GM12878 (cell line): ENCODE results near the gene GALNT9. TPM values are rescaled to one million over a fixed set of nuclear protein-coding genes. Genes with fewer than 3 reads are reported as not detected.

Source experiments
- ATAC-seq: fragments of 200-7000 bp; cut with Tn5 transposase; 3 replicates; pipeline ENCODE4 v1.9.1; 2020; ENCODE audit warnings: mild to moderate bottlenecking, moderate library complexity
- BruUV-seq: library from RNA; stranded (reverse); fragments of 400-500 nt; replicated peaks from 2 replicates; lab custom pipeline; 2021; lab: Mats Ljungman, UMichigan
- CTCF ChIA-PET: fragments of 300-600 bp; sonication (Branson Sonifier 250); formaldehyde crosslinking; extraction: SDS; loops from one replicate; lab custom pipeline; 2021; ENCODE audit warnings: inconsistent platforms; lab: Yijun Ruan, JAX
- POLR2A ChIA-PET: fragments of 350-600 bp; formaldehyde crosslinking; extraction: SDS; loops from one replicate; lab custom pipeline; 2021; ENCODE audit warnings: inconsistent platforms; lab: Charles Lee
- RAD21 ChIA-PET: fragments of 300-600 bp; sonication (Branson Sonifier 250); formaldehyde crosslinking; loops from one replicate; lab custom pipeline; 2023; ENCODE audit warnings: antibody characterized with exemption; ENCODE audit not compliant: unreplicated experiment; lab: Charles Lee
- SMC1A ChIA-PET: fragments of 300-600 bp; sonication (Branson Sonifier 250); formaldehyde crosslinking; loops from one replicate; lab custom pipeline; 2023; ENCODE audit not compliant: unreplicated experiment, uncharacterized antibody; lab: Charles Lee
- DNase-seq: peaks from one replicate; pipeline ENCODE4 v3.0.0-alpha.2; 2011; ENCODE audit warnings: low read depth, low spot score
- FAIRE-seq: peaks from 3 replicates; lab custom pipeline; 2011; peaks lifted over from hg19 to GRCh38; lab: Jason Lieb, UNC
- H2AFZ ChIP-seq: 2 replicates; pipeline ENCODE4 v1.6.0; 2011; ENCODE audit warnings: low read depth, low read length, control low read depth; ENCODE audit not compliant: control insufficient read depth
- H3K27ac ChIP-seq: 2 replicates; pipeline ENCODE4 v1.5.1; 2011; ENCODE audit warnings: control low read depth; ENCODE audit not compliant: control insufficient read depth, insufficient read depth
- H3K27me3 ChIP-seq, 2 experiments: replicated peaks in 1 of 2; 2 replicates each; pipeline versions ENCODE4 v1.6.0 to v1.6.1; 2011; ENCODE audit warnings: low read length in 1 of 2; ENCODE audit not compliant: control insufficient read depth in 2 of 2, insufficient read depth in 2 of 2
- H3K36me3 ChIP-seq, 2 experiments: 2 replicates each; pipeline ENCODE4 v1.5.1; 2011; ENCODE audit warnings: low read length in 1 of 2; ENCODE audit not compliant: control insufficient read depth in 2 of 2, insufficient read depth in 2 of 2
- H3K4me1 ChIP-seq: 2 replicates; pipeline ENCODE4 v1.6.1; 2011; ENCODE audit warnings: mild to moderate bottlenecking, low read length, moderate library complexity, mixed read lengths; ENCODE audit not compliant: control insufficient read depth, insufficient read depth
- H3K4me2 ChIP-seq: 2 replicates; pipeline ENCODE4 v1.6.0; 2011; ENCODE audit warnings: control low read depth; ENCODE audit not compliant: control insufficient read depth, insufficient read depth
- H3K4me3 ChIP-seq: fragments of 200-600 bp; sonication (generic); 2 replicates; pipeline ENCODE4 v1.5.1; 2016
- H3K79me2 ChIP-seq: 2 replicates; pipeline ENCODE4 v1.6.0; 2011; ENCODE audit warnings: low read length; ENCODE audit not compliant: control insufficient read depth, insufficient read depth
- H3K9ac ChIP-seq: 2 replicates; pipeline ENCODE4 v1.8.0; 2011; ENCODE audit warnings: low read length, control low read depth, mixed read lengths; ENCODE audit not compliant: control insufficient read depth, insufficient read depth
- H3K9me3 ChIP-seq: replicated peaks from 3 replicates; pipeline ENCODE4 v1.5.1; 2011; ENCODE audit warnings: mild to moderate bottlenecking, low read length; ENCODE audit not compliant: control insufficient read depth, insufficient read depth
- H4K20me1 ChIP-seq: 2 replicates; pipeline ENCODE4 v1.6.0; 2011; ENCODE audit not compliant: control insufficient read depth, insufficient read depth
- ASH2L ChIP-seq: fragments of 300-600, 200-600 bp; sonication (generic); IDR thresholded peaks from 2 replicates; pipeline ENCODE4 v1.6.1; 2017; ENCODE audit warnings: low read depth, mild to moderate bottlenecking, borderline replicate concordance
- CBX3 ChIP-seq: fragments of 200-600 bp; sonication (generic); IDR thresholded peaks from 2 replicates; pipeline ENCODE4 v1.6.1; 2016; ENCODE audit warnings: low read depth, borderline replicate concordance
- CBX5 ChIP-seq: sonication (generic); IDR thresholded peaks from 2 replicates; pipeline ENCODE4 v1.6.1; 2016; ENCODE audit warnings: low read depth, moderate library complexity, mild to moderate bottlenecking, inconsistent platforms
- CEBPB ChIP-seq, 2 experiments: fragments of 150-350 bp in 1 of 2; IDR thresholded peaks; 2 replicates each; pipeline ENCODE4 v1.6.1; 2012 to 2014; ENCODE audit warnings: low read depth in 2 of 2, low read length in 2 of 2, borderline replicate concordance in 1 of 2, inconsistent platforms in 1 of 2
- ESRRA ChIP-seq: IDR thresholded peaks from 2 replicates; pipeline ENCODE4 v1.6.1; 2012; ENCODE audit warnings: mild to moderate bottlenecking, low read length, improper control_type of control experiment
- HDGF ChIP-seq: fragments of 450-650 bp; IDR thresholded peaks from 2 replicates; pipeline ENCODE4 v1.6.1; 2016; ENCODE audit warnings: antibody characterized with exemption
- IKZF1 ChIP-seq: fragments of 450-650 bp; conservative IDR thresholded peaks from 2 replicates; pipeline ENCODE4 v1.6.1; 2017; ENCODE audit warnings: antibody characterized with exemption, mild to moderate bottlenecking
- MEF2B ChIP-seq: fragments of 450-650 bp; IDR thresholded peaks from 2 replicates; pipeline ENCODE4 v1.6.1; 2018; ENCODE audit warnings: mild to moderate bottlenecking, moderate library complexity; ENCODE audit not compliant: partially characterized antibody, poor library complexity, severe bottlenecking
- MTA2 ChIP-seq: fragments of 450-650 bp; IDR thresholded peaks from 2 replicates; pipeline ENCODE4 v1.6.1; 2016; ENCODE audit warnings: low read depth, mild to moderate bottlenecking, moderate library complexity
- POLR2A ChIP-seq: IDR thresholded peaks from 2 replicates; pipeline ENCODE4 v1.6.1; 2011; ENCODE audit warnings: low read depth, mild to moderate bottlenecking, low read length
- RAD51 ChIP-seq: fragments of 450-650 bp; IDR thresholded peaks from 2 replicates; pipeline ENCODE4 v1.6.1; 2016; ENCODE audit warnings: moderate library complexity, mild to moderate bottlenecking, inconsistent platforms
- RBBP5 ChIP-seq: fragments of 200-600 bp; sonication (generic); conservative IDR thresholded peaks from 2 replicates; pipeline ENCODE4 v1.6.1; 2016
- SMAD5 ChIP-seq: IDR thresholded peaks from 2 replicates; pipeline ENCODE4 v1.6.1; 2016; ENCODE audit warnings: antibody characterized with exemption, low read depth
- TBL1XR1 ChIP-seq: IDR thresholded peaks from 2 replicates; pipeline ENCODE4 v1.6.1; 2012; ENCODE audit warnings: low read depth, low read length, improper control_type of control experiment
- ZNF207 ChIP-seq: fragments of 450-650 bp; IDR thresholded peaks from 2 replicates; pipeline ENCODE4 v1.6.1; 2014; ENCODE audit warnings: antibody characterized with exemption, mild to moderate bottlenecking, borderline replicate concordance
- WGBS: methylation state at CpG from one replicate; pipeline ENCODE4 v1.1.6; 2016; ENCODE audit warnings: low lambda C conversion rate; ENCODE audit not compliant: insufficient replicate concordance, insufficient coverage; ENCODE audit errors: missing lambda C conversion rate; 5-methylcytosine and 5-hydroxymethylcytosine counted together
- in situ Hi-C: fragments of 300-500 bp; cut with MboI; formaldehyde crosslinking; loops from 9 replicates; pipeline ENCODE4 v1.14.3; 2018; ENCODE audit warnings: mixed read lengths
- intact Hi-C: fragments of 100-400 bp; cut with micrococcal nuclease; formaldehyde crosslinking; loops from one replicate; pipeline ENCODE4 v1.14.2; 2022; ENCODE audit not compliant: unreplicated experiment
- polyA plus RNA-seq, 11 experiments: library from polyadenylated mRNA; depleted of rRNA in 4 of 11; unstranded in 6 of 11; stranded (reverse) in 5 of 11; fragments of >200 nt; fragmentation: Nextera tagmentation in 4 of 11; fragmentation: Illumina TruSeq in 1 of 11; extraction: Ambion mirVana in 4 of 11; extraction: Trizol in 1 of 11; gene quantifications; 1 replicate in 1 of 11; 2 replicates in 10 of 11; pipeline versions ENCODE4 v1.2.1 to v1.2.3, GENCODE V29; 2011 to 2016; ENCODE audit warnings: inconsistent platforms in 2 of 11, missing spikeins in 2 of 11, low read depth in 1 of 11
- total RNA-seq, 4 experiments: library from RNA; depleted of rRNA in 3 of 4; stranded (reverse); fragments of >200 nt in 3 of 4; fragmentation: Illumina TruSeq in 1 of 4; extraction: Trizol in 1 of 4; gene quantifications; 2 replicates each; pipeline versions ENCODE4 v1.2.1 to v1.2.3, GENCODE V29; 2013 to 2021
- TF ChIP-seq, protein P1 (sequence below): IDR thresholded peaks from 2 replicates; pipeline ENCODE4 v1.6.1; 2011; ENCODE audit warnings: borderline replicate concordance, low read depth, mild to moderate bottlenecking, moderate library complexity, low read length; ENCODE audit not compliant: insufficient read depth, poor library complexity, severe bottlenecking
- TF ChIP-seq, protein P2 (sequence below): fragments of 450-650 bp; formaldehyde crosslinking; IDR thresholded peaks from 2 replicates; pipeline ENCODE4 v1.4.0; 2020; ENCODE audit warnings: mild to moderate bottlenecking, moderate library complexity

Gene GALNT9
- total and polyA plus RNA-seq, 10 of the 15 experiments (the other 5 are each of a cell fraction or from before 2014, with no cell fraction given), result 0.04 TPM; not detected in 9

DNA sequence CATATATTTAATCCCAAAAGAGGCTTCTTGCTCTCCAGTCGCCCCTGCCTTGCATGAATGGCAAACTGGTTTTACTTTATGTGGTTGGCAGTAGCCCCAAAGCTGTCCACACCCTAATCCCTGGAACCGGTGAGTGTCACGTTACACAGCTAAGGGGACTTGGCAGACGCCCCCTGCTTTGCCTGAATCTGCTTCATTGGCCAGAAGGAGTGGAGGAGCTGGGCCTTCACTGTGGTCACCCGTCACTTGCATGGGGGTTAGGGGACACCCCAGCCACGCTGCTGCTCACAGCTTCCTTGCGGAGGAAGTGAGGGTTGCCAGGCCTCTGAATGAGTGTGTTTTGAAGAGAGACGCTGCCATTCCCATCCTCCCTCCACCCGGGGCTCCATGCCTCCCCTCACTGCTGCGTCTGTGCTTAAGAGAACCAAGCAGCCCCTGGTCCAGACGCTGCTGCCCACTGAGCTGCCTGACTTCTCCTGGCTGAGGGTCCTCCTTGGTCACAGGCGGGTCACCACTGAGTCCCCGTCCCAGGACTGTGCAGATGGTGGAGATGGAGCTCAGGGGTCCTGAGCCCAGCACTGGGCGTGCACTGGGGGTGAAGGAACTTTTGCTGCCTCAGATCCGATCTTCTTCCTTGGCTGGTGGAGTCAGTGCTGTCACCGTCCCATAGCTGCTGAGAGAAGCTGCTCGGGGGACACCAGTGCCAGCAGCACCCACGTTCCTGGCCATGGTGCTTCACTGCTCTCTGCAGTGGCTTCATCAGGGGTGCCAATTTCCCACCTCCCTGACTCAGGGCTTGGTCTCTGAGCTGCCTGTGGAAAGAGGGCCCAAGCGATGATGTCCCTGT is 39.8 kb downstream of the GALNT9 start:
- Histone ChIP-seq H3K9me3 (peaks cover 2% of the 10 kb centered on the region; the same call in 2 of the 3 replicates), H3K27ac (no peak overlapping the region), H3K36me3 (no peaks in the 10 kb centered on the region), H3K9ac (no peak overlapping the region), H3K79me2 (no peaks in the 10 kb centered on the region), H2AFZ (no peak overlapping the region), H3K4me3 (no peak overlapping the region), H4K20me1 (no peaks in the 10 kb centered on the region), H3K27me3 (no peaks in the 10 kb centered on the region), H3K4me1 (no peaks in the 10 kb centered on the region), H3K4me2 (no peak overlapping the region)
- ATAC-seq (no peak), DNase-seq (no peak), FAIRE-seq (no peak)
- ChIA-PET SMC1A (no interaction called here), POLR2A (no interaction called here), RAD21 (no interaction called here), CTCF (no interaction called here)
- BruUV-seq, result no TSS peak
- WGBS, result 45% methylated on average over 17 of the region's 19 CpGs
- in situ Hi-C loops, result no loop called here
- intact Hi-C loops, result no loop called here
- TF ChIP-seq TBL1XR1, result no peak
- no peak for TF ChIP-seq HDGF
- TF ChIP-seq IKZF1, result no peak
- no peak for TF ChIP-seq MTA2
- TF ChIP-seq, protein P1, sequence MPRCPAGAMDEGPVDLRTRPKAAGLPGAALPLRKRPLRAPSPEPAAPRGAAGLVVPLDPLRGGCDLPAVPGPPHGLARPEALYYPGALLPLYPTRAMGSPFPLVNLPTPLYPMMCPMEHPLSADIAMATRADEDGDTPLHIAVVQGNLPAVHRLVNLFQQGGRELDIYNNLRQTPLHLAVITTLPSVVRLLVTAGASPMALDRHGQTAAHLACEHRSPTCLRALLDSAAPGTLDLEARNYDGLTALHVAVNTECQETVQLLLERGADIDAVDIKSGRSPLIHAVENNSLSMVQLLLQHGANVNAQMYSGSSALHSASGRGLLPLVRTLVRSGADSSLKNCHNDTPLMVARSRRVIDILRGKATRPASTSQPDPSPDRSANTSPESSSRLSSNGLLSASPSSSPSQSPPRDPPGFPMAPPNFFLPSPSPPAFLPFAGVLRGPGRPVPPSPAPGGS, result no peak
- no peak for TF ChIP-seq ASH2L
- no peak for TF ChIP-seq RBBP5
- no peak for TF ChIP-seq SMAD5
- TF ChIP-seq ZNF207, result no peak
- TF ChIP-seq, protein P2, sequence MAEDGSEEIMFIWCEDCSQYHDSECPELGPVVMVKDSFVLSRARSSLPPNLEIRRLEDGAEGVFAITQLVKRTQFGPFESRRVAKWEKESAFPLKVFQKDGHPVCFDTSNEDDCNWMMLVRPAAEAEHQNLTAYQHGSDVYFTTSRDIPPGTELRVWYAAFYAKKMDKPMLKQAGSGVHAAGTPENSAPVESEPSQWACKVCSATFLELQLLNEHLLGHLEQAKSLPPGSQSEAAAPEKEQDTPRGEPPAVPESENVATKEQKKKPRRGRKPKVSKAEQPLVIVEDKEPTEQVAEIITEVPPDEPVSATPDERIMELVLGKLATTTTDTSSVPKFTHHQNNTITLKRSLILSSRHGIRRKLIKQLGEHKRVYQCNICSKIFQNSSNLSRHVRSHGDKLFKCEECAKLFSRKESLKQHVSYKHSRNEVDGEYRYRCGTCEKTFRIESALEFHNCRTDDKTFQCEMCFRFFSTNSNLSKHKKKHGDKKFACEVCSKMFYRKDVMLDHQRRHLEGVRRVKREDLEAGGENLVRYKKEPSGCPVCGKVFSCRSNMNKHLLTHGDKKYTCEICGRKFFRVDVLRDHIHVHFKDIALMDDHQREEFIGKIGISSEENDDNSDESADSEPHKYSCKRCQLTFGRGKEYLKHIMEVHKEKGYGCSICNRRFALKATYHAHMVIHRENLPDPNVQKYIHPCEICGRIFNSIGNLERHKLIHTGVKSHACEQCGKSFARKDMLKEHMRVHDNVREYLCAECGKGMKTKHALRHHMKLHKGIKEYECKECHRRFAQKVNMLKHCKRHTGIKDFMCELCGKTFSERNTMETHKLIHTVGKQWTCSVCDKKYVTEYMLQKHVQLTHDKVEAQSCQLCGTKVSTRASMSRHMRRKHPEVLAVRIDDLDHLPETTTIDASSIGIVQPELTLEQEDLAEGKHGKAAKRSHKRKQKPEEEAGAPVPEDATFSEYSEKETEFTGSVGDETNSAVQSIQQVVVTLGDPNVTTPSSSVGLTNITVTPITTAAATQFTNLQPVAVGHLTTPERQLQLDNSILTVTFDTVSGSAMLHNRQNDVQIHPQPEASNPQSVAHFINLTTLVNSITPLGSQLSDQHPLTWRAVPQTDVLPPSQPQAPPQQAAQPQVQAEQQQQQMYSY (CRISPR knock-in tag), result no peak
- TF ChIP-seq ESRRA, result no peak
- TF ChIP-seq RAD51, result no peak
- TF ChIP-seq CBX3, result no peak
- TF ChIP-seq POLR2A, result no peak
- TF ChIP-seq MEF2B, result no peak
- no peak for TF ChIP-seq CBX5
- TF ChIP-seq CEBPB (IDR thresholded peaks at IDR 0.05; ENCODE audit: borderline replicate concordance in 1 of 2, low read depth in 2 of 2, low read length in 2 of 2), result no peak
